AG04450 (cell line): ENCODE data around the gene MTHFD1L. TPM values are rescaled to one million over a fixed set of nuclear protein-coding genes. Genes with fewer than 3 reads are reported as not detected.

ENCODE experiments used
- CTCF ChIA-PET: fragments of 300-600, 350-600 bp; formaldehyde crosslinking; extraction: SDS; loops from one replicate; lab custom pipeline; 2022; ENCODE audit warnings: antibody characterized with exemption, inconsistent platforms; lab: Charles Lee
- POLR2A ChIA-PET: fragments of 350-600 bp; formaldehyde crosslinking; extraction: SDS; loops from one replicate; lab custom pipeline; 2021; ENCODE audit warnings: antibody characterized with exemption, inconsistent platforms; lab: Yijun Ruan, JAX
- DNase-seq: peaks from one replicate; pipeline ENCODE4 v3.0.0-alpha.2; 2011; ENCODE audit warnings: low read depth, low spot score
- H3K27ac ChIP-seq: one replicate; pipeline ENCODE4 v1.5.1; 2012; ENCODE audit warnings: low read depth, low read length, control low read depth
- H3K27me3 ChIP-seq: one replicate; pipeline ENCODE4 v1.6.0; 2012; ENCODE audit warnings: low read length; ENCODE audit not compliant: control insufficient read depth, insufficient read depth
- H3K4me3 ChIP-seq: 2 replicates; pipeline ENCODE4 v1.5.1; 2011; ENCODE audit warnings: mild to moderate bottlenecking, low read depth, low read length, control low read depth
- H3K9me3 ChIP-seq: 2 replicates; pipeline ENCODE4 v1.5.1; 2012; ENCODE audit warnings: low read length; ENCODE audit not compliant: control insufficient read depth, insufficient read depth
- CTCF ChIP-seq: IDR thresholded peaks from 2 replicates; pipeline ENCODE4 v1.5.1; 2011; ENCODE audit warnings: low read depth, low read length, control low read depth, inconsistent platforms
- polyA plus RNA-seq: library from polyadenylated mRNA; depleted of rRNA; stranded (reverse); fragments of >200 nt; gene quantifications from 2 replicates; pipeline ENCODE4 v1.2.3, GENCODE V29; 2011

The MTHFD1L gene
- polyA plus RNA-seq, 1 experiment: 69.1 TPM

GRCh38 chr6:151073701-151074100, 208.2 kb downstream of the MTHFD1L start:
- peaks cover 9% of the 10 kb centered on the region for H3K9me3 ChIP-seq
- H3K27ac ChIP-seq: no peak overlapping the region
- no peak for TF ChIP-seq CTCF
- ChIA-PET POLR2A (no interaction called here), CTCF (interaction anchor here (0.9 to 1.0 kb wide), 2 partner anchors 59 to 251 kb away, joined by 5 to 6 read pairs; no protein-coding TSS in a partner anchor)
- no peak for DNase-seq
- no peaks in the 10 kb centered on the region for H3K27me3 ChIP-seq
- H3K4me3 ChIP-seq: no peak overlapping the region

- H3K9me3 ChIP-seq: peaks cover 9% of the 10 kb centered on the region
- no peak overlapping the region for H3K4me3 ChIP-seq
- TF ChIP-seq CTCF: no peak
- H3K27ac ChIP-seq: no peak overlapping the region
- no peaks in the 10 kb centered on the region for H3K27me3 ChIP-seq
- POLR2A ChIA-PET: no interaction called here
- DNase-seq: no peak
- CTCF ChIA-PET: no interaction called here
Measured at GRCh38 chr6:151075005-151075404, 209.5 kb downstream of the MTHFD1L start.

- Histone ChIP-seq H3K9me3 (peaks cover 9% of the 10 kb centered on the region), H3K27me3 (no peaks in the 10 kb centered on the region), H3K4me3 (no peak overlapping the region), H3K27ac (no peak overlapping the region)
- no peak for DNase-seq
- ChIA-PET CTCF (interaction anchor here (1.2 to 1.7 kb wide), 2 partner anchors 62 to 249 kb away, joined by 3 to 4 read pairs; no protein-coding TSS in a partner anchor), POLR2A (no interaction called here)
- no peak for TF ChIP-seq CTCF
Measured at GRCh38 chr6:151075527-151075926, 210.0 kb downstream of the MTHFD1L start.

- ChIA-PET POLR2A (no interaction called here), CTCF (interaction anchor here (1.2 to 1.7 kb wide), 2 partner anchors 62 to 248 kb away, joined by 3 to 4 read pairs; no protein-coding TSS in a partner anchor)
- peaks cover 9% of the 10 kb centered on the region for H3K9me3 ChIP-seq
- no peak for TF ChIP-seq CTCF
- no peak for DNase-seq
- no peak overlapping the region for H3K4me3 ChIP-seq
- H3K27ac ChIP-seq: no peak overlapping the region
- H3K27me3 ChIP-seq: no peaks in the 10 kb centered on the region
Measured at GRCh38 chr6:151075930-151076555, 210.5 kb downstream of the MTHFD1L start.

DNA sequence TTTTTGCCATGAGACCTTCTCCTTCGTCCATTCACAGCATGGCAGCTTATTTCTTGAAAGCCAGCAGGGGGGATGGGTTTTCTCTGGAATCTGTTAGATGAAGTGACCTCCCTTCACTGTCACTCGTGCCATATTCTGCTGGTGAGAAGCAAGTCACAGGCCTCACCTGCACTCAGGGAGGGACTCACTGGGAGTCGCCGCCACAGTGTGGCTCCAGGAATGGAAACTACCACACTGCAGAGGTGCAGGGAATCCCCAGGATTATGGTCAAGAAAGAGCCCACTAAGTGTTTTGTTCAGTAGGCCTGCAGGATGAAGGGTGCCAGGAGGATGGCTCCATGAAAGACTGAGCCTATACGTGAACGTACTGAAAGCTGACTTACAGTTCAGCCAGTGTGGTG, 213.2 kb downstream of the MTHFD1L start:
- no peak overlapping the region for H3K27ac ChIP-seq
- CTCF ChIA-PET: no interaction called here
- no peak for DNase-seq
- H3K27me3 ChIP-seq: no peaks in the 10 kb centered on the region
- POLR2A ChIA-PET: interaction anchor here (1.2 kb wide), 1 partner anchor 10 kb away, joined by 3 read pairs; no protein-coding TSS in a partner anchor
- TF ChIP-seq CTCF: no peak
- no peak overlapping the region for H3K4me3 ChIP-seq
- H3K9me3 ChIP-seq: peaks cover 9% of the 10 kb centered on the region
